GM23338 (cell line): ENCODE data around the gene OR2AG2. TPM values are rescaled to one million over a fixed set of nuclear protein-coding genes. Genes with fewer than 3 reads are reported as not detected.

Source experiments
- EZH2phosphoT487 ChIP-seq: fragments of 200-600 bp; sonication (generic); IDR thresholded peaks from one replicate; pipeline ENCODE4 v1.8.1; 2018; ENCODE audit warnings: antibody characterized with exemption; ENCODE audit not compliant: unreplicated experiment
- ZNF331 ChIP-seq: fragments of 250-450 bp; sonication (Bioruptor Pico); IDR thresholded peaks from 2 replicates; pipeline ENCODE4 v1.5.0; 2020; ENCODE audit warnings: low read depth, mild to moderate bottlenecking, moderate library complexity
- ZNF462 ChIP-seq: fragments of 250-450 bp; sonication (Bioruptor Pico); IDR thresholded peaks from 2 replicates; pipeline ENCODE4 v1.5.0; 2020; ENCODE audit warnings: mild to moderate bottlenecking, moderate library complexity
- polyA plus RNA-seq: library from polyadenylated mRNA; unstranded; fragments of >200 nt; fragmentation: Nextera tagmentation; extraction: Ambion mirVana; gene quantifications from 2 replicates; pipeline ENCODE4 v1.2.1, GENCODE V29; 2016
- total RNA-seq: library from RNA; depleted of rRNA; stranded (reverse); fragments of >200 nt; shearing (Covaris generic); gene quantifications from 2 replicates; pipeline ENCODE4 v1.2.3, GENCODE V29; 2014; rRNA removed

OR2AG2 gene
- total and polyA plus RNA-seq, 2 experiments from 2014 or later: 0.11 to 0.45 TPM

- TF ChIP-seq ZNF462 (no peak), EZH2phosphoT487 (no peak), ZNF331 (CRISPR knock-in tag) (no peak)
Observed at GRCh38 chr11:6717426-6717825, 54.4 kb downstream of the OR2AG2 start (continued).

Other genes starting within 250 kb of the OR2AG2 start
- 7.4 and 9.8 TPM in 2 replicates for gene RRP8, start 168.4 kb downstream of the OR2AG2 start, total RNA-seq
- 13.5 and 13.7 TPM in 2 replicates for gene RRP8, start 168.4 kb downstream of the OR2AG2 start, polyA plus RNA-seq
- gene ILK, start 168.2 kb downstream of the OR2AG2 start, total RNA-seq: 75.1 and 91.0 TPM in 2 replicates
- gene ILK, start 168.2 kb downstream of the OR2AG2 start, polyA plus RNA-seq: 62.6 and 64.5 TPM in 2 replicates
- 102 and 108 TPM in 2 replicates for gene TAF10, start 159.8 kb downstream of the OR2AG2 start, total RNA-seq
- 253 and 277 TPM in 2 replicates for gene TAF10, start 159.8 kb downstream of the OR2AG2 start, polyA plus RNA-seq
- gene TPP1, start 152.6 kb downstream of the OR2AG2 start, total RNA-seq: 49.7 and 73.5 TPM in 2 replicates
- 18.7 and 21.7 TPM in 2 replicates for gene TPP1, start 152.6 kb downstream of the OR2AG2 start, polyA plus RNA-seq
- gene DCHS1, start 116.2 kb downstream of the OR2AG2 start, total RNA-seq: 16.5 and 20.7 TPM in 2 replicates
- 1.9 and 2.3 TPM in 2 replicates for gene DCHS1, start 116.2 kb downstream of the OR2AG2 start, polyA plus RNA-seq
- 26.7 and 53.8 TPM in 2 replicates for gene MRPL17, start 88.6 kb downstream of the OR2AG2 start, total RNA-seq
- gene MRPL17, start 88.6 kb downstream of the OR2AG2 start, polyA plus RNA-seq: 81.8 and 85.5 TPM in 2 replicates
- 0.04 TPM in 1 of 2 replicates, not detected in the other for gene OR2AG1, start 11.0 kb upstream of the OR2AG2 start, total RNA-seq
- 0.07 and 0.16 TPM in 2 replicates for gene OR2AG1, start 11.0 kb upstream of the OR2AG2 start, polyA plus RNA-seq
- gene OR6A2, start 27.7 kb upstream of the OR2AG2 start, total RNA-seq: 0.97 and 1.7 TPM in 2 replicates
- gene OR6A2, start 27.7 kb upstream of the OR2AG2 start, polyA plus RNA-seq: 0.06 and 0.07 TPM in 2 replicates
- gene OR10A5, start 73.7 kb upstream of the OR2AG2 start, total RNA-seq: not detected in 2 replicates
- 0.37 TPM in 1 of 2 replicates, not detected in the other for gene OR10A5, start 73.7 kb upstream of the OR2AG2 start, polyA plus RNA-seq
- gene OR10A2, start 91.1 kb upstream of the OR2AG2 start, total RNA-seq: not detected in 2 replicates
- 0.14 and 0.27 TPM in 2 replicates for gene OR10A2, start 91.1 kb upstream of the OR2AG2 start, polyA plus RNA-seq
- not detected in 2 replicates for gene OR10A4, start 104.6 kb upstream of the OR2AG2 start, total RNA-seq
- gene OR10A4, start 104.6 kb upstream of the OR2AG2 start, polyA plus RNA-seq: 0.21 TPM in 1 of 2 replicates, not detected in the other
- gene OR2D2, start 120.5 kb upstream of the OR2AG2 start, total RNA-seq: 0.24 and 1.3 TPM in 2 replicates
- gene OR2D2, start 120.5 kb upstream of the OR2AG2 start, polyA plus RNA-seq: 0.24 TPM in 1 of 2 replicates, not detected in the other
- gene OR2D3, start 149.0 kb upstream of the OR2AG2 start, total RNA-seq: not detected in 2 replicates
- 0.21 and 0.65 TPM in 2 replicates for gene OR2D3, start 149.0 kb upstream of the OR2AG2 start, polyA plus RNA-seq
- gene ZNF215, start 154.4 kb upstream of the OR2AG2 start, total RNA-seq: 18.8 and 20.8 TPM in 2 replicates
- 17.3 and 17.6 TPM in 2 replicates for gene ZNF215, start 154.4 kb upstream of the OR2AG2 start, polyA plus RNA-seq
- 4.3 and 6.1 TPM in 2 replicates for gene ZNF214, start 248.4 kb upstream of the OR2AG2 start, total RNA-seq
- gene ZNF214, start 248.4 kb upstream of the OR2AG2 start, polyA plus RNA-seq: 2.2 and 2.4 TPM in 2 replicates
- gene NLRP14, start 248.5 kb upstream of the OR2AG2 start, total RNA-seq: 0.10 TPM in 1 of 2 replicates, not detected in the other
- 0.14 TPM in 1 of 2 replicates, not detected in the other for gene NLRP14, start 248.5 kb upstream of the OR2AG2 start, polyA plus RNA-seq